ENCODE results near the gene PLXND1.

DNA sequence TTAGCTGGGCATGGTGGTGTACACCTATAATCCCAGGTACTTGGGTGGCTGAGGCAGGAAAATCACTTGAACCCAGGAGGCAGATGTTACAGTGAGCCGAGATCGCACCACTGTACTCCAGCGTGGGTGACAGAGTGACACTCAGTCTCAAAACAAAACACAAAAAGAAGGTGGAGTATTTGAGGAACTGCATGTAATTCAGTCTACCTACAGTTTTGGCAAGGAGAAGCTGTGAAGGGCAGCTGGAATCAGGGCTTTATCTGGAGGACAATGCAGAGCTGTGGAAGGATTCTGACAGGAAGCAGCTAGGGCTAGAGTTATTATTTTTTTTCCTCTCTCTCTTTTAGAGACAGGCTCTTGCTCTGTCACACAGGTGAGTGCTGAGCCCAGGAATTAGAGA lies 56.7 kb downstream of the PLXND1 start:
- TF ChIP-seq POLR2A (IDR thresholded peaks at IDR 0.05): no peak
- TF ChIP-seq, protein P1, sequence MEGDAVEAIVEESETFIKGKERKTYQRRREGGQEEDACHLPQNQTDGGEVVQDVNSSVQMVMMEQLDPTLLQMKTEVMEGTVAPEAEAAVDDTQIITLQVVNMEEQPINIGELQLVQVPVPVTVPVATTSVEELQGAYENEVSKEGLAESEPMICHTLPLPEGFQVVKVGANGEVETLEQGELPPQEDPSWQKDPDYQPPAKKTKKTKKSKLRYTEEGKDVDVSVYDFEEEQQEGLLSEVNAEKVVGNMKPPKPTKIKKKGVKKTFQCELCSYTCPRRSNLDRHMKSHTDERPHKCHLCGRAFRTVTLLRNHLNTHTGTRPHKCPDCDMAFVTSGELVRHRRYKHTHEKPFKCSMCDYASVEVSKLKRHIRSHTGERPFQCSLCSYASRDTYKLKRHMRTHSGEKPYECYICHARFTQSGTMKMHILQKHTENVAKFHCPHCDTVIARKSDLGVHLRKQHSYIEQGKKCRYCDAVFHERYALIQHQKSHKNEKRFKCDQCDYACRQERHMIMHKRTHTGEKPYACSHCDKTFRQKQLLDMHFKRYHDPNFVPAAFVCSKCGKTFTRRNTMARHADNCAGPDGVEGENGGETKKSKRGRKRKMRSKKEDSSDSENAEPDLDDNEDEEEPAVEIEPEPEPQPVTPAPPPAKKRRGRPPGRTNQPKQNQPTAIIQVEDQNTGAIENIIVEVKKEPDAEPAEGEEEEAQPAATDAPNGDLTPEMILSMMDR (IDR thresholded peaks at IDR 0.05): no peak

All from lower leg skin (tissue), 3 donors.